Esophagus squamous epithelium (tissue), 5 donors: ENCODE data around the gene PEAK1. TPM values are rescaled to one million over a fixed set of nuclear protein-coding genes. Genes with fewer than 3 reads are reported as not detected.
A peak's percentile ranks its signal among the peaks of the same experiment; 100 is the strongest.

Experiments
- DNase-seq: peaks from one replicate; lab custom pipeline; 2025; lab: John Stamatoyannopoulos, UW
- H3K27ac ChIP-seq, 4 donors: fragments of 200-600 bp; sonication (generic); one replicate each; pipeline ENCODE4 v1.5.1; 2016 to 2019; ENCODE audit warnings: mild to moderate bottlenecking in 1 of 4
- H3K27me3 ChIP-seq, 4 donors: fragments of 200-600 bp; sonication (generic); 1 replicate in 3 of 4; 2 replicates in 1 of 4; pipeline versions ENCODE4 v1.5.1 to v1.6.0; 2017 to 2021; ENCODE audit warnings: antibody characterized with exemption in 1 of 4
- H3K36me3 ChIP-seq, 3 donors: fragments of 200-600 bp; sonication (generic); one replicate each; pipeline ENCODE4 v1.5.1; 2016 to 2019
- H3K4me1 ChIP-seq, 3 donors: fragments of 200-600 bp; sonication (generic); one replicate each; pipeline ENCODE4 v1.5.1; 2017 to 2019
- H3K4me3 ChIP-seq, 4 donors: fragments of 200-600 bp; sonication (generic); 1 replicate in 3 of 4; 2 replicates in 1 of 4; pipeline ENCODE4 v1.5.1; 2016 to 2019; ENCODE audit warnings: mild to moderate bottlenecking in 2 of 4, moderate library complexity in 1 of 4
- H3K9me3 ChIP-seq, 3 donors: fragments of 200-600 bp; sonication (generic); one replicate each; pipeline ENCODE4 v1.5.1; 2016 to 2019
- POLR2A ChIP-seq, 4 donors: fragments of 450-650 bp; IDR thresholded peaks; one replicate each; pipeline ENCODE4 v1.6.1; 2017; ENCODE audit warnings: antibody characterized with exemption in 4 of 4, mild to moderate bottlenecking in 4 of 4, moderate library complexity in 3 of 4
- WGBS, 2 donors: methylation state at CpG; one replicate each; pipeline ENCODE4 v1.1.5; 2018; 5-methylcytosine and 5-hydroxymethylcytosine counted together
- intact Hi-C: fragments of 100-400 bp; cut with DNase I; formaldehyde crosslinking; loops from one replicate; pipeline ENCODE4 v1.15.0; 2022
- total RNA-seq, 4 donors: library from RNA; depleted of rRNA; stranded (reverse); fragments of >200 nt; gene quantifications; one replicate each; pipeline ENCODE4 v1.1.0, GENCODE V29; 2016
- TF ChIP-seq, protein P1 (sequence below), 6 experiments: fragments of 450-650 bp in 4 of 6; fragments of 200-600 bp in 2 of 6; sonication (generic) in 2 of 6; IDR thresholded peaks; one replicate each; pipeline ENCODE4 v1.5.1; 2016 to 2019; ENCODE audit warnings: antibody characterized with exemption in 6 of 6, mild to moderate bottlenecking in 4 of 6, moderate library complexity in 4 of 6
- donor health status: DM: yes; HTN: yes; CAD: no.

Gene PEAK1
- total RNA-seq, 4 donors from 2014 or later = 8.6 to 47.3 (median 14.0) TPM

DNA sequence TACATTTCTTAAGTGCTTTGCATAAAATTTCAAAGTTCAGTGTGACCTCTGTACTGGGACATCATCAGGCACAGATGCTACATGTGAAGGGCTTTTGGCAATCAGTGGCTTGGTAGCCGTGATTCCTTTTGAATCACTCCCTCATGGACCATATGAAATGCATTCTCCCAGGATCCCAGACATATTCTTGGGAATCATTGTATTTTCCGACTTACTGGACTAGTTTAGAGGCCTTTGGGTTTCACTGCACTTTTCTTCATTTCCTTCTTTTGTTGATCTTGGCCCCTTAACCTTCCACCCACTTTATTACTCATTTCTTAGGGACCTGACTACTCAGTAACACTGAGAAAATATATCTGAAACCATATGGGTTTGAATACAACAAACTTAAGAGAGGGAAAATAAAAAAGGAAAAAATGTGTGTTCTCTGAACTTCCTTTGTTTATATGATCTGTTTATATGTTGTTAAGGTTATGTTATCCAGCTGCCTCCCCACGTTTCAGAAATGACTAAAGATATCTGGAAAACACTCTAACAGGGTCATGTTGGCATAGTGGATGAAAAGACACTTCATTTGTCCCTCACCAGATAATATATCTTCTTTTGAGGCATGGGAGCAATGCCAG is 35.9 kb upstream of the PEAK1 start:
- Histone ChIP-seq H3K4me1 (peaks cover 0 to 37% (median 21%) of the 10 kb centered on the region in 3 donors), H3K27me3 (no peaks in the 10 kb centered on the region), H3K36me3 (peaks cover 0 to 23% (median 0%) of the 10 kb centered on the region in 3 donors), H3K4me3 (no peak overlapping the region), H3K9me3 (no peaks in the 10 kb centered on the region), H3K27ac (peak overlapping the region in 3 of 4 donors; percentile 17 to 75 (median 42))
- intact Hi-C loops = no loop called here
- WGBS, 2 donors = 51 to 54% methylated on average over 3 of the region's 3 CpGs
- DNase-seq = no peak
- TF ChIP-seq, protein P1, sequence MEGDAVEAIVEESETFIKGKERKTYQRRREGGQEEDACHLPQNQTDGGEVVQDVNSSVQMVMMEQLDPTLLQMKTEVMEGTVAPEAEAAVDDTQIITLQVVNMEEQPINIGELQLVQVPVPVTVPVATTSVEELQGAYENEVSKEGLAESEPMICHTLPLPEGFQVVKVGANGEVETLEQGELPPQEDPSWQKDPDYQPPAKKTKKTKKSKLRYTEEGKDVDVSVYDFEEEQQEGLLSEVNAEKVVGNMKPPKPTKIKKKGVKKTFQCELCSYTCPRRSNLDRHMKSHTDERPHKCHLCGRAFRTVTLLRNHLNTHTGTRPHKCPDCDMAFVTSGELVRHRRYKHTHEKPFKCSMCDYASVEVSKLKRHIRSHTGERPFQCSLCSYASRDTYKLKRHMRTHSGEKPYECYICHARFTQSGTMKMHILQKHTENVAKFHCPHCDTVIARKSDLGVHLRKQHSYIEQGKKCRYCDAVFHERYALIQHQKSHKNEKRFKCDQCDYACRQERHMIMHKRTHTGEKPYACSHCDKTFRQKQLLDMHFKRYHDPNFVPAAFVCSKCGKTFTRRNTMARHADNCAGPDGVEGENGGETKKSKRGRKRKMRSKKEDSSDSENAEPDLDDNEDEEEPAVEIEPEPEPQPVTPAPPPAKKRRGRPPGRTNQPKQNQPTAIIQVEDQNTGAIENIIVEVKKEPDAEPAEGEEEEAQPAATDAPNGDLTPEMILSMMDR (IDR thresholded peaks at IDR 0.05) = no peak
- TF ChIP-seq POLR2A (IDR thresholded peaks at IDR 0.05) = no peak

DNA sequence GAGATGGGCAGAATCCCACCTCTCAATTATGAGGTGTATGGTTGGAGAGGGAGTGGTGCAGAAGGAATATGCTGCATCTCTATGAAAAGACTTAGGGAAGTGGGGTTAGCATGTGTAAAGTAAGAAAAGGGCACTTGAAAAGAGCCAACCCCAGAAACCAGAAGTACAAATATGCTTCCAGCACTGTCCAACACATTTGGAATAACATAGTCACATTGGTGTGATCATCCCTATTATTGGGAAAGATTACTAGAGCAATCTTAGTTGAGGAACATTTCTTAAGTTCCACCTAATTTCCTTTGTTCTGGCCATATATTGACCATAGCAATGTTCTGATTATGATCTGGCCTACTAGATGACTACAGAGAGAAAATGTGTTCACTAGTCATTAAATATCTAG is 35.0 kb upstream of the PEAK1 start:
- Histone ChIP-seq H3K4me1 (peaks cover 0 to 37% (median 21%) of the 10 kb centered on the region in 3 donors), H3K36me3 (peaks cover 0 to 21% (median 0%) of the 10 kb centered on the region in 3 donors), H3K27ac (peak overlapping the region in 2 of 4 donors; percentile 42 to 75), H3K4me3 (no peak overlapping the region), H3K9me3 (no peaks in the 10 kb centered on the region), H3K27me3 (no peaks in the 10 kb centered on the region)
- no peak for DNase-seq
- intact Hi-C loops = no loop called here
- TF ChIP-seq, protein P1 (IDR thresholded peaks at IDR 0.05) = no peak
- TF ChIP-seq POLR2A (IDR thresholded peaks at IDR 0.05) = no peak

DNA sequence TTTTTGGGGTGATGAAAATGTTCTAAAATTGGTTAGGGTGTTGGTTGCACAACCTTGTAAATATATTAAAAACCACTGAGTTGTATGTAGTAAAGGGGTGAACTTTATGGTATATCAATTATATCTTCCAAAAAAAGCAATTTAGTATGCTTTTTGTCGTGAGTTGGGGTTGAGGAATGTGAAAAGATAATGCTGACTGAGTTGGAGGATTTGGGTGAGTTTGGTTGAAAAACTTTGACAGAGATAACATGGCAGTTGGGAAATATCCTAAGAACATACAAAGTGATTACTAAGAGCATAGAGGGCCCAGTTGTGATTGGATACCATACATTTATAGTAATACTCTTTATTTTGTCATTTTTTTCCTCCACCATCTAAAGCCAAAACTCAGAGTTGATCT is 34.4 kb upstream of the PEAK1 start:
- no peak overlapping the region for H3K27ac ChIP-seq

DNA sequence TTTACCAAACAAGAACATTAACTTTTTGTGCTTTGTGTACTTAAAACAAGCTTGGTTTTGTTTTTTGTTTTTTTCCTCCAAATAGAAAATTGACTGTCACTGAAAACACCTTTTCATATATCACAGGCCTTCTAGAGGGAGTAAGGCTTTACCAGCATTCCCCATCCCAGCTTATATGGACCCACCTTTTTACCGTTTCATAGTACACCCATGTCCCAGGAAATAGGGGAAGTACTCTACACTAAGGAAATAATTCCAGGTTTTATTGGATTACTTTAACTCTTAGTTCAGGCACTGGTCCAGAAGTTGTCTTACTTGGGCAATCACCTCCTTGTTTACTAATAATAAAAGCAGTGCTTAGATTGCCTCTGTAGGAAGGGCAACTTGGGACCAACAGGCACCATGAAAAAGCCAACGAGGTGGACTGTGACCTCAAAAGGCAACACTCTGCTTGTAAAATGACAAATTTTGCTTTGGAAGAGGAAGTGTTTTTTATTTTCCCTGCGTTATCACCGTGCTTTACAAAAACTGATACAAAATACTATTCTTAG is 27.0 kb upstream of the PEAK1 start:
- Histone ChIP-seq H3K27me3 (no peaks in the 10 kb centered on the region), H3K36me3 (peaks cover 0 to 17% (median 0%) of the 10 kb centered on the region in 3 donors), H3K9me3 (no peaks in the 10 kb centered on the region), H3K4me3 (no peak overlapping the region), H3K27ac (no peak overlapping the region), H3K4me1 (peaks cover 0 to 8% (median 0%) of the 10 kb centered on the region in 3 donors)
- intact Hi-C loops = no loop called here
- TF ChIP-seq POLR2A (IDR thresholded peaks at IDR 0.05) = no peak
- TF ChIP-seq, protein P1 (IDR thresholded peaks at IDR 0.05) = no peak
- WGBS, 2 donors = 71 to 78% methylated on average over 4 of the region's 4 CpGs
- no peak for DNase-seq

More for the DNA sequence above, 34.4 kb upstream of the PEAK1 start:
- intact Hi-C loops = no loop called here
- Histone ChIP-seq H3K36me3 (peaks cover 0 to 18% (median 0%) of the 10 kb centered on the region in 3 donors), H3K27me3 (no peaks in the 10 kb centered on the region), H3K4me3 (no peak overlapping the region), H3K4me1 (peaks cover 0 to 37% (median 21%) of the 10 kb centered on the region in 3 donors), H3K9me3 (no peaks in the 10 kb centered on the region)
- TF ChIP-seq, protein P1 (IDR thresholded peaks at IDR 0.05) = no peak
- TF ChIP-seq POLR2A (IDR thresholded peaks at IDR 0.05) = no peak
- DNase-seq = no peak
- WGBS, 2 donors = 85 to 87% methylated on average over 1 of the region's 1 CpG

DNA sequence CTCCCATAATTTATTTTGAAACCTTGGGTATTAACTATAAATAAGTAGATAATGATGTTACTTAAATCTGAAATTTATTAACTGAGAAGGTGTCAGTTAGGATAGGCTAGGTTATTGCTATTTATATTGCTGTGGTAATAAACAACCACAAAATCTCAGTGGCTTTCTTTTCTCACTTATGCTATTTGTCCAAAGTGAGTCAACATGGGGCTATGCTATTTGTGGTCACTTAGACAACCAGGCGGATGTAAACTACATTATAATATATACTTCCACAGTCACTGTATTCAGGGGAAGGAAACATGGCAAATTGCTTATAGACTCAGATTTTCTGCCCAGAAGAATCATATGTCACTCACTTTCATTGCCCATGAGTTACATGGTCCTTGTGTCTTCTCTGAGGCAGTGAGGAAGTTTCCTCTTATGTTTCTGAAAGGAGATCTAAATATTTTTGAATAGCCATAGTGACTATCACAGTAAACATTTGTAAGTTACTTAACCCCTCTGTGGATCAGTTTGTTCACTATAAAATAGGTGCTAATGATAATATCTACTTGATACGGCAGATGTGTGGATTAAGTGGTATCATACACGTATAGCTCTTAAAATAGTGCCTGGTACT is 20.6 kb upstream of the PEAK1 start:
- no peak for DNase-seq
- WGBS, 2 donors = 77 to 78% methylated on average over 3 of the region's 3 CpGs
- TF ChIP-seq POLR2A (IDR thresholded peaks at IDR 0.05) = no peak
- TF ChIP-seq, protein P1 (IDR thresholded peaks at IDR 0.05) = no peak
- H3K4me3 ChIP-seq = no peak overlapping the region
- H3K27ac ChIP-seq = no peak overlapping the region
- H3K9me3 ChIP-seq = no peaks in the 10 kb centered on the region
- H3K4me1 ChIP-seq = peaks cover 0 to 17% (median 0%) of the 10 kb centered on the region in 3 donors
- intact Hi-C loops = no loop called here
- H3K36me3 ChIP-seq = peaks cover 0 to under 1% (median 0%) of the 10 kb centered on the region in 3 donors
- H3K27me3 ChIP-seq = no peaks in the 10 kb centered on the region
